Inflammatory macrophage treated with lipopolysaccharide for 4 hours (primary cell): Measurements from ENCODE around the gene FAM72B.
"Not testable (repeated sequence)": the region's sequence is repeated elsewhere in the genome, so short reads cannot be mapped to it uniquely, and the experiment has no call there.

Source experiments
- DNase-seq: peaks from one replicate; pipeline ENCODE4 v3.0.0-alpha.2; 2020

FAM72B gene

DNA sequence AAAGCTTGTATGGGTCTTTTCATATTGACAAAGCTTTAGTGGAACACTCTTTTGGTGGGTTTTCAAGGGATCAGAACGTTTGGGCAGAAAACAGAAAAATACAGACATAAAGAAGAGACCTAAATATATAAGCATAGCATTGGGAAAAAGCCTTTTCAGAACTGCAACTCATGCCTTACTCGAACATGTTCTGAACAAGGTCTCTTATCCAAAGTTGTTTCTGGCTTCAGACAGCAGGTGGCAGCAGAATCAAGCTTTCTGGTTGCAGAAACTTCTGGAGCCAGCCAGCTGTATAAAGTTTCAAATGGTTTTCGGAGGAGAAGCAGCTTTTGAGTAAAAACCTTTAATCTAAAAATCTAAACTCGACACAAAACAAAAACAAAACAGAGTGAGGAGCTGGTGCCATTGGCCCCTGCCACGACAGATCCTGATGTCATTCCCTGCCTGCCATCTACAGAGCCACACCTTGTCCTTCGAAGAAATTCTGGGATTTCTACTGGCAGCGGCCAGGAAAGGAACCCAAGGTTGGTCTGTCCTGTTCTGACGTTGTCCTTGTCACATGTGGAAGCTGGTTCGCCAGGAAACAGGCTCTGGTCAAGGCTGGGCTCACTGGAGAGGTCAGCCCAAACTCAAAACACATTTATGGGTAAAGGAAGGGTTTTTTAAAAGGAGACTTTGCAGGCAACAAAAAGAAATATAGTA is 35.5 kb downstream of the FAM72B start:
- not testable (repeated sequence) for DNase-seq

DNA sequence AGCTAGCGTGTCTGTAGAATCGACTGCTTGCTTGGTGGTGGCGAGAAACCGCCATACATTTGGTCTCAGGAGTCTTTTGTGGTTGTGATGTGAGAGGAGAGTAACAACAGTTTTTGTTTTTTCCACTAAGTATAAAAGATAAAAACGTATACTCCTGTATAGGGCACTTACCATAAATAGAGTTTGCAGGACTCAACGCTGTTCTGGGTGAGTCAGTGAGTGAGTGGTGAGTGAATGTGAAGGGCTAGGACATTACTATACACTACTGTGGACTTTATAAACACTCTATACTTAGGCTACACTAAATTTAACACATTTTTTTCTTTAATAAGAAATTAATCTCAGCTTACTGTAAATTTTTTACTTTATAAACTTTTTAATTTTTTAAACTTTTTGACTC is 43.7 kb downstream of the FAM72B start:
- DNase-seq: not testable (repeated sequence)

DNA sequence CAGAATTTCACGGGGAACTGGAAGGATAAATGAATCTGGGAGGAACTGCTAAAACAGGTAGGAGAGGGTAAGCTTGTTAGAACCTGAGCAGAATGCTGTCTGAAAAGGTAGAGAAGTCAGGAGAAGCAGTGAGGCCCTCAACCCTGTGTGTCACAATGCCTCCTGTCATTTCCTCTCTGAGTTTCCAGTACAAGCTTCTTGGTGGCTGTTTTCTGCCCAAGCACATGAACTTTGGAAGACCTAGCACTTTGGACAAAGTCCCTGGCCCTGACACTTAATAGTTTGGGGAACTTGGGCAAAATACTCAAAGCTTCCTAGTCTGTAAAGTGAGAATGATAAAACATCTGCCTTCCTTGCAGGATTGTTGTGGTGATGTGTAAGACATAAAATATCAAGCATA is 52.6 kb downstream of the FAM72B start:
- not testable (repeated sequence) for DNase-seq

DNA sequence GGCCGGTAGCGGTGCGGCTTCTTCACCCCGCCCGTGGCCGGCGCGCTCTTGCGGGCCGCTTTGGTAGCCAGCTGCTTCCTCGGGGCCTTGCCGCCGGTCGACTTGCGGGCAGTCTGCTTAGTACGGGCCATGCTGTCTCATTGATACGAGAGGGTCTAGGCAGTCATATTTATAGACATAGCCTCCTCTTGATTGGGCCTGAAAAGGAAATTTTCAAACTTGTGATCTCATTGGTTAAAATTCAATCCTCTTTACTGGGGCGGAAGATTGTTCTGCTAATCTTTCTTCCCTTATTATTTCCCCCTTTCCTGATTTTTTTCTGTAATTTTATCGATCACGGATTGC is 65.7 kb downstream of the FAM72B start:
- not testable (repeated sequence) for DNase-seq
